Hematopoietic multipotent progenitor cell treated with erythropoietin and hydrocortisone succinate and interleukin-3 and kit ligand, for 4 days (in vitro differentiated cells): ENCODE measurements around the gene OR1I1.

Experiments
- DNase-seq: peaks from one replicate; pipeline ENCODE4 v3.0.0-alpha.2; 2015

Gene OR1I1

GRCh38 chr19:15120135-15121026 lies 38.4 kb downstream of the OR1I1 start:
- DNase-seq: no peak

- DNase-seq: no peak
Measured at GRCh38 chr19:15122331-15123030, 40.5 kb downstream of the OR1I1 start.

GRCh38 chr19:15123031-15123890 lies 41.2 kb downstream of the OR1I1 start:
- DNase-seq: no peak

- no peak for DNase-seq
Measured at GRCh38 chr19:15123900-15124299, 41.9 kb downstream of the OR1I1 start.

GRCh38 chr19:15124572-15125231 lies 42.7 kb downstream of the OR1I1 start:
- peak; percentile 49 for DNase-seq

- peak; percentile 100 for DNase-seq
Measured at GRCh38 chr19:15125232-15126067, 43.4 kb downstream of the OR1I1 start.

GRCh38 chr19:15126131-15126910 lies 44.3 kb downstream of the OR1I1 start:
- DNase-seq: no peak

GRCh38 chr19:15128162-15128770 lies 46.3 kb downstream of the OR1I1 start:
- no peak for DNase-seq

GRCh38 chr19:15129856-15130585 lies 48.0 kb downstream of the OR1I1 start:
- DNase-seq: no peak

GRCh38 chr19:15136234-15136954 lies 54.4 kb downstream of the OR1I1 start:
- peak; percentile 25 for DNase-seq

- DNase-seq: no peak
Measured at GRCh38 chr19:15137777-15138176, 55.8 kb downstream of the OR1I1 start.

GRCh38 chr19:15138427-15138826 lies 56.4 kb downstream of the OR1I1 start:
- DNase-seq: no peak

- no peak for DNase-seq
Measured at GRCh38 chr19:15141143-15141542, 59.1 kb downstream of the OR1I1 start.

GRCh38 chr19:15142313-15142712 lies 60.3 kb downstream of the OR1I1 start:
- DNase-seq: no peak
